Endodermal cell (in vitro differentiated cells): ENCODE results near the gene AATF. TPM values are rescaled to one million over a fixed set of nuclear protein-coding genes. Genes with fewer than 3 reads are reported as not detected.

Source experiments
- DNase-seq: peaks from one replicate; pipeline ENCODE4 v3.0.0-alpha.2; 2017
- H3K27ac ChIP-seq: 2 replicates; pipeline ENCODE4 v1.5.1; 2013; ENCODE audit warnings: mild to moderate bottlenecking, low read depth, low read length, moderate library complexity
- H3K27me3 ChIP-seq: 2 replicates; pipeline ENCODE4 v1.6.1; 2013; ENCODE audit warnings: mild to moderate bottlenecking, low read length, moderate library complexity; ENCODE audit not compliant: insufficient read depth, control insufficient read depth, poor library complexity, severe bottlenecking
- H3K36me3 ChIP-seq: 2 replicates; pipeline ENCODE4 v1.7.0; 2013; ENCODE audit warnings: mild to moderate bottlenecking, low read length, moderate library complexity; ENCODE audit not compliant: control insufficient read depth, insufficient read depth
- H3K4me1 ChIP-seq: one replicate; pipeline ENCODE4 v1.7.0; 2013; ENCODE audit warnings: low read length; ENCODE audit not compliant: control insufficient read depth, insufficient read depth
- H3K4me3 ChIP-seq: 2 replicates; pipeline ENCODE4 v1.5.1; 2013; ENCODE audit warnings: mild to moderate bottlenecking, low read length, moderate library complexity
- H3K9ac ChIP-seq: 2 replicates; pipeline ENCODE4 v1.6.1; 2013; ENCODE audit warnings: mild to moderate bottlenecking, low read length, moderate library complexity; ENCODE audit not compliant: poor library complexity, severe bottlenecking; ENCODE audit errors: extremely low read depth
- H3K9me3 ChIP-seq: 2 replicates; pipeline ENCODE4 v1.6.1; 2013; ENCODE audit warnings: mild to moderate bottlenecking, low read length, moderate library complexity; ENCODE audit not compliant: control insufficient read depth
- H3K27ac Mint-ChIP-seq: 2 replicates; pipeline ENCODE4 v1.8.0; 2020; ENCODE audit warnings: mixed read lengths
- H3K27me3 Mint-ChIP-seq: 2 replicates; pipeline ENCODE4 v1.8.0; 2021; ENCODE audit warnings: mild to moderate bottlenecking, mixed read lengths; ENCODE audit not compliant: insufficient read depth
- H3K36me3 Mint-ChIP-seq: 2 replicates; pipeline ENCODE4 v1.8.0; 2020; ENCODE audit warnings: low read depth, mixed read lengths
- H3K4me1 Mint-ChIP-seq: 2 replicates; pipeline ENCODE4 v1.8.0; 2020; ENCODE audit warnings: mixed read lengths
- H3K4me3 Mint-ChIP-seq: 2 replicates; pipeline ENCODE4 v1.8.0; 2020; ENCODE audit warnings: mild to moderate bottlenecking, moderate library complexity, mixed read lengths
- H3K9me3 Mint-ChIP-seq: 2 replicates; pipeline ENCODE4 v1.8.0; 2020; ENCODE audit warnings: mild to moderate bottlenecking, mixed read lengths
- WGBS, 2 experiments: methylation state at CpG; one replicate each; pipeline versions ENCODE4 v1.1.5 to v1.1.7; 2013; ENCODE audit warnings: missing lambda C conversion rate in 2 of 2, mixed read lengths in 1 of 2; ENCODE audit not compliant: insufficient coverage in 1 of 2, insufficient read length in 1 of 2; 5-methylcytosine and 5-hydroxymethylcytosine counted together
- total RNA-seq, 2 donors: library from RNA; stranded (reverse); fragmentation: NEBNext Ultra II Directional in 1 of 2; extraction: Animal tissue kit (Norgen Biotek cat#: 25700) in 1 of 2; gene quantifications; 2 replicates in 1 of 2; 3 replicates in 1 of 2; pipeline ENCODE4 v1.2.1, GENCODE V29; 2021
- TF ChIP-seq, protein P1 (sequence below): fragments of 200-600 bp; sonication (generic); conservative IDR thresholded peaks from 2 replicates; pipeline ENCODE4 v1.5.0; 2021; ENCODE audit warnings: antibody characterized with exemption, mild to moderate bottlenecking

The AATF gene
- total RNA-seq, 2 donors from 2014 or later, result 90.7 TPM

DNA sequence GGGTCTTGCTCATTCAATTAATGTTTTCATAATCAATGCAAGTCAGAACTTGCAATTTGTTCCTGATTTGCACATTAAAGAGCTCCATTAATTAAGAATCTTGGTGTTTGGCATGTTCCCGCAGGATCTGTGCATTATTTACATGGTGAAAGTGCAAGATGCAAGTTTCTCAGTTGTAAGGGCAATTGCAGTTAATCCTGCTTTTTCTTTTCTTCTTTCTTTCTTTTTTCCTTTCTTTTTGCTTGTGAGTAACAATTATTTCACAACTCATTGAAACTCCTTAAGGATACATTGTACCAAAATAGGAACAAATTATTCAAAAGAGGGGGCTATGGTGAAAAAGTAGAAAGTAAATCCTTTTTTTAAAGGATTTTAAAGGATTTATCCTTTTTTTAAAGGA is 24.2 kb downstream of the AATF start:
- Mint-ChIP-seq H3K9me3 (no peaks in the 10 kb centered on the region), H3K27me3 (no peaks in the 10 kb centered on the region), H3K4me1 (peaks cover 16% of the 10 kb centered on the region), H3K4me3 (no peak overlapping the region), H3K27ac (peak overlapping the region; percentile 7), H3K36me3 (peaks cover 22% of the 10 kb centered on the region)
- TF ChIP-seq, protein P1, sequence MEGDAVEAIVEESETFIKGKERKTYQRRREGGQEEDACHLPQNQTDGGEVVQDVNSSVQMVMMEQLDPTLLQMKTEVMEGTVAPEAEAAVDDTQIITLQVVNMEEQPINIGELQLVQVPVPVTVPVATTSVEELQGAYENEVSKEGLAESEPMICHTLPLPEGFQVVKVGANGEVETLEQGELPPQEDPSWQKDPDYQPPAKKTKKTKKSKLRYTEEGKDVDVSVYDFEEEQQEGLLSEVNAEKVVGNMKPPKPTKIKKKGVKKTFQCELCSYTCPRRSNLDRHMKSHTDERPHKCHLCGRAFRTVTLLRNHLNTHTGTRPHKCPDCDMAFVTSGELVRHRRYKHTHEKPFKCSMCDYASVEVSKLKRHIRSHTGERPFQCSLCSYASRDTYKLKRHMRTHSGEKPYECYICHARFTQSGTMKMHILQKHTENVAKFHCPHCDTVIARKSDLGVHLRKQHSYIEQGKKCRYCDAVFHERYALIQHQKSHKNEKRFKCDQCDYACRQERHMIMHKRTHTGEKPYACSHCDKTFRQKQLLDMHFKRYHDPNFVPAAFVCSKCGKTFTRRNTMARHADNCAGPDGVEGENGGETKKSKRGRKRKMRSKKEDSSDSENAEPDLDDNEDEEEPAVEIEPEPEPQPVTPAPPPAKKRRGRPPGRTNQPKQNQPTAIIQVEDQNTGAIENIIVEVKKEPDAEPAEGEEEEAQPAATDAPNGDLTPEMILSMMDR, result no peak
- Histone ChIP-seq H3K4me3 (no peak overlapping the region), H3K27me3 (no peaks in the 10 kb centered on the region), H3K36me3 (peaks cover 33% of the 10 kb centered on the region), H3K9me3 (no peaks in the 10 kb centered on the region), H3K27ac (no peak overlapping the region), H3K9ac (no peak overlapping the region), H3K4me1 (no peaks in the 10 kb centered on the region)
- WGBS, 2 experiments, result 90 to 100% methylated on average over 1 of the region's 1 CpG
- no peak for DNase-seq

DNA sequence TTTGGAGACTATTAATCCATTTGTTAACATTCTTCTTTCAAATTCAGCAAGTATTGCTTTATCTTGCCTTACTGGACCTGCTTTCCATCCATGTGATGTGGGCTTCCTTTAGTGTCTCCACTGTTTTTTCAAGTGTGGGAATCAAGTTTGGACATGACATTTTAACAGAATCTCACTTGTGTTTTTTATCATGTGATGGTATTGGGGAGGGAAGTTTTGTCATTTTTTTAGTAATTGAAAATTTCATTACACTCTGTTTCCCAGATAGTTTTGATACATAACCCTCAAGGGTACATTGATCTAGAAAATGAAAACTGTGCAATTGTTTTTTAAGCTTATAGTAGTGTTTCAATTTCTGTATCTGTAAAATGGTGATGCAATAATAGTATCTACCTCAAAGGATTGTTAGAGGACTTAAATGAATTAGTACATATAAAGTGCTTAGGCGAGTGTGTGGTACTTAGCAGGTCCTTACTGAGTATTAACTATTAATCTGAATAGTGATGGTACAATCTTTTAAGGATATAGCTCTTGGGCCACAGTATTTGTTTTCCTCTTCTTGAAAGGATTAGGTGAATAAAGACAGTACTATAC is 27.3 kb downstream of the AATF start:
- no peaks in the 10 kb centered on the region for H3K9me3 Mint-ChIP-seq
- no peak overlapping the region for H3K4me3 ChIP-seq
- H3K9me3 ChIP-seq, result no peaks in the 10 kb centered on the region
- H3K36me3 ChIP-seq, result peaks cover 11% of the 10 kb centered on the region
- H3K27ac ChIP-seq, result no peak overlapping the region
- DNase-seq, result no peak
- H3K4me3 Mint-ChIP-seq, result no peak overlapping the region
- TF ChIP-seq, protein P1, result no peak
- no peaks in the 10 kb centered on the region for H3K27me3 Mint-ChIP-seq
- H3K9ac ChIP-seq, result no peak overlapping the region
- no peak overlapping the region for H3K27ac Mint-ChIP-seq
- H3K36me3 Mint-ChIP-seq, result no peaks in the 10 kb centered on the region
- WGBS, 2 experiments, result 86 to 100% methylated on average over 1 of the region's 1 CpG
- no peaks in the 10 kb centered on the region for H3K27me3 ChIP-seq
- H3K4me1 Mint-ChIP-seq, result peaks cover 27% of the 10 kb centered on the region
- H3K4me1 ChIP-seq, result no peaks in the 10 kb centered on the region

DNA sequence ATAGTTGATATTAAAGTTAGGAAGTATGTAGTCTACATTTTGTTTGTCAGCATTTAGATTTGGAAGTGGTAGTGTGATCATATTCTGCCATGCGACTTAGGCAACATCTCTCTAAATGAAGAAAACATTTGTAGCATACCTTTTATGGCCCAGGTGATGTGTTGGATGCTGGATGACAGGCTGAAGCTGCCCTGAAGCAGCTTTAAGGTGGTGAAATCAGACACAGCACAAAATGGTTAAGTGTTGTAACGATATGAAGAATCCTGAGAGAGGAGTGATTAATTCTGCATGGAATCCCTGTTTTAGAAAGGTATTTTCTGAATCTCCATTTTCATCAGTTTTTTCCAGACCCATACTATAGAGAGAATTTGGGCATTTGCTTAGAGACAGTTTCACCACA is 28.3 kb downstream of the AATF start:
- WGBS, 2 experiments, result 92 to 100% methylated on average over 1 to 2 of the region's 2 CpGs
- TF ChIP-seq, protein P1, result no peak
- Histone ChIP-seq H3K4me1 (no peaks in the 10 kb centered on the region), H3K27me3 (no peaks in the 10 kb centered on the region), H3K27ac (no peak overlapping the region), H3K36me3 (peaks cover 11% of the 10 kb centered on the region), H3K4me3 (no peak overlapping the region), H3K9me3 (no peaks in the 10 kb centered on the region), H3K9ac (no peak overlapping the region)
- Mint-ChIP-seq H3K4me3 (no peak overlapping the region), H3K4me1 (peaks cover 22% of the 10 kb centered on the region), H3K36me3 (peaks cover 10% of the 10 kb centered on the region), H3K9me3 (no peaks in the 10 kb centered on the region), H3K27me3 (no peaks in the 10 kb centered on the region), H3K27ac (peak overlapping the region; percentile 60)
- DNase-seq, result no peak
